Measurements from ENCODE around the gene DTHD1. TPM values are rescaled to one million over a fixed set of nuclear protein-coding genes. Genes with fewer than 3 reads are reported as not detected.

Gene DTHD1
- polyA plus RNA-seq, 1 donor (not counting 4 experiments of a cell fraction or from before 2014, with no cell fraction given), result not detected

DNA sequence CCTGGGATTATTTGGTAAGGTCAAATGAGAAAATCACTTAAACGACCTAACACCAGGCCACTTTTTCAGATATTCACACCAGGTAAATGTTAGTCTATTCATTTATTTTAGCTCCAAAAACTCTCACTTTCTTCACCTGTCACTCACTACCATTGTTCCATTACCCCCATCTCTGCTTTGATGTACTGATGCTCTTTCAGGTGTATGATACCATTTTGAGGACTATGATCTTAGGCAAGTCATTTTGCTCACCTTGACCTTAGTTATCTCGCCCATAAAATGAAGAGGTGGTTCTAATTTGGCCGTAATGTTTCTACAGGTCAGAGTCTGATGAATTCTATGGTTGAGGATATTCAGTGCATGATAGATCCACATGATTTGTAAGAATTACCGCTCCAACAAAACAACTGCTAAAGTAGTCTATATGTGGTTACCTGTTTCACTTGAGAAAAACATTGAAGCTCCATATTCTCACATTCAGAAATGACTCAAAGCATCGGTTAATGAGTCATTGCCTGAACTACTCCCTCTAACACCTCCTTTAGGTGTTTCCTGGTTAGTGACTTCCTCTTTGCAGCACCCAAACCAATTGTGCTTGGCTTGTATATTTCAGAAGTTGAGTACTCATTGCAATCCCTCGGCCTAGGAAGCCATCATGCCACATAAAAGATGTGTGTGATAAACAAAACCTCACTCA, 4.5 kb downstream of the DTHD1 start:
- no peaks in the 10 kb centered on the region for H3K9me1 ChIP-seq (ENCODE audit: control insufficient read depth, extremely low read depth, insufficient read depth, low read length)
- H3K4me3 ChIP-seq (ENCODE audit: control insufficient read depth in 2 of 3, extremely low read depth in 1 of 3, insufficient read depth in 2 of 3, low read depth in 1 of 3, low read length in 3 of 3), result no peak overlapping the region
- dilution Hi-C loops (cut with MboI; ENCODE audit: extremely low pct_ligation_motif_present, low sequenced_read_pairs), result no loop called here
- H3K27me3 ChIP-seq (ENCODE audit: control insufficient read depth, extremely low read depth, insufficient read depth, low read length), result no peaks in the 10 kb centered on the region
- H2AFZ ChIP-seq (ENCODE audit: control insufficient read depth, low read length), result peak overlapping the region; percentile 50
- no peaks in the 10 kb centered on the region for H4K20me1 ChIP-seq (ENCODE audit: control insufficient read depth, extremely low read depth, insufficient read depth, low read length)
- H3K36me3 ChIP-seq (ENCODE audit: control insufficient read depth in 2 of 2, extremely low read depth in 1 of 2, insufficient read depth in 2 of 2, low read length in 2 of 2), result no peaks in the 10 kb centered on the region
- TF ChIP-seq EZH2 (IDR thresholded peaks at IDR 0.05; ENCODE audit: low read length) (no peak), CTCF (optimal IDR thresholded peaks at IDR 0.05 in 1 of 3, IDR thresholded peaks at IDR 0.05 in 1 of 3, conservative IDR thresholded peaks at IDR 0.05 in 1 of 3; ENCODE audit: extremely low read depth in 1 of 3, insufficient read depth in 2 of 3, low read length in 3 of 3) (peak in 1 of 3 experiments; percentile 21)
- H3K4me1 ChIP-seq (ENCODE audit: control insufficient read depth, extremely low read depth, insufficient read depth, low read length), result peaks cover 19% of the 10 kb centered on the region
- no peak for DNase-seq (ENCODE audit: low read depth, low spot score)
- peak overlapping the region; percentile 42 for H3K4me2 ChIP-seq (ENCODE audit: control insufficient read depth, extremely low read depth, insufficient read depth, low read depth, low read length)
- H3K9ac ChIP-seq (ENCODE audit: control insufficient read depth, extremely low read depth, insufficient read depth, low read length), result no peak overlapping the region
- peak; percentile 92 for FAIRE-seq
- peak overlapping the region; percentile 52 for H3K27ac ChIP-seq (ENCODE audit: control insufficient read depth, insufficient read depth, low read length)
- no peaks in the 10 kb centered on the region for H3K9me3 ChIP-seq (ENCODE audit: control insufficient read depth, low read depth, low read length)
- no peaks in the 10 kb centered on the region for H3K79me2 ChIP-seq (ENCODE audit: control insufficient read depth, insufficient read depth, low read length)

DNA sequence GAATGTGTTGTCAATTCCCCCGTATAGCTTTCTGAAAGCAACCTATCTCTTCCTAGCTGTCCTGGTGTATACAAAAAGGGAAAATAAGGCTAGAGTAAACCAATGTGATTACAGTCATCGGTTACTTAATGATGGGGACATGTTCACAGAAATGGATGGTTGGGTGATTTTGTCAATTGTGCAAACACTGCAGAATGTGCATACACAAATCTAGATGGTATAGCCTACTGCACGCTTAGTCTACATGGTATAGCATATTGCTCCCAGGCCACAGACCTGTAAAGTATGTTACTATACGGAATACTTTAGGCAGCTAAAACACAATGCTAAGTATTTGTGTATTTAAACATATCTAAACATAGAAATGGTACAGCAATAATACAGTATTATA, 5.1 kb downstream of the DTHD1 start:
- Histone ChIP-seq H3K9me1 (ENCODE audit: control insufficient read depth, extremely low read depth, insufficient read depth, low read length) (no peaks in the 10 kb centered on the region), H3K4me3 (ENCODE audit: control insufficient read depth in 2 of 3, extremely low read depth in 1 of 3, insufficient read depth in 2 of 3, low read depth in 1 of 3, low read length in 3 of 3) (no peak overlapping the region), H3K4me1 (ENCODE audit: control insufficient read depth, extremely low read depth, insufficient read depth, low read length) (peaks cover 13% of the 10 kb centered on the region), H3K27ac (ENCODE audit: control insufficient read depth, insufficient read depth, low read length) (peak overlapping the region; percentile 52), H3K27me3 (ENCODE audit: control insufficient read depth, extremely low read depth, insufficient read depth, low read length) (no peaks in the 10 kb centered on the region), H4K20me1 (ENCODE audit: control insufficient read depth, extremely low read depth, insufficient read depth, low read length) (no peaks in the 10 kb centered on the region), H3K4me2 (ENCODE audit: control insufficient read depth, extremely low read depth, insufficient read depth, low read depth, low read length) (peak overlapping the region; percentile 42), H3K9ac (ENCODE audit: control insufficient read depth, extremely low read depth, insufficient read depth, low read length) (no peak overlapping the region), H3K79me2 (ENCODE audit: control insufficient read depth, insufficient read depth, low read length) (no peaks in the 10 kb centered on the region), H3K36me3 (ENCODE audit: control insufficient read depth in 2 of 2, extremely low read depth in 1 of 2, insufficient read depth in 2 of 2, low read length in 2 of 2) (no peaks in the 10 kb centered on the region), H2AFZ (ENCODE audit: control insufficient read depth, low read length) (peak overlapping the region; percentile 50), H3K9me3 (ENCODE audit: control insufficient read depth, low read depth, low read length) (no peaks in the 10 kb centered on the region)
- no peak for DNase-seq (ENCODE audit: low read depth, low spot score)
- no peak for TF ChIP-seq EZH2 (IDR thresholded peaks at IDR 0.05; ENCODE audit: low read length)
- TF ChIP-seq CTCF (optimal IDR thresholded peaks at IDR 0.05 in 1 of 3, IDR thresholded peaks at IDR 0.05 in 1 of 3, conservative IDR thresholded peaks at IDR 0.05 in 1 of 3; ENCODE audit: extremely low read depth in 1 of 3, insufficient read depth in 2 of 3, low read length in 3 of 3), result peak in 1 of 3 experiments; percentile 4
- dilution Hi-C loops (cut with MboI; ENCODE audit: extremely low pct_ligation_motif_present, low sequenced_read_pairs), result no loop called here
- FAIRE-seq, result no peak

All from keratinocyte (primary cell).